Activated gamma-delta T cell (primary cell): Measurements from ENCODE around the gene NUP160.
"Not testable (repeated sequence)": the region's sequence is repeated elsewhere in the genome, so short reads cannot be mapped to it uniquely, and the experiment has no call there.

ENCODE experiments used
- DNase-seq: peaks from one replicate; lab custom pipeline; 2025; lab: John Stamatoyannopoulos, UW

NUP160 gene

GRCh38 chr11:47861728-47862127 is 13.6 kb upstream of the NUP160 start:
- DNase-seq, result no peak

GRCh38 chr11:47860536-47860935 is 12.4 kb upstream of the NUP160 start:
- no peak for DNase-seq

- DNase-seq, result no peak
Observed at GRCh38 chr11:47857892-47858543, 9.9 kb upstream of the NUP160 start.

GRCh38 chr11:47857485-47857884 is 9.3 kb upstream of the NUP160 start:
- DNase-seq, result no peak

- DNase-seq, result no peak
Observed at GRCh38 chr11:47856186-47856585, 8.0 kb upstream of the NUP160 start.

GRCh38 chr11:47854667-47855066 is 6.5 kb upstream of the NUP160 start:
- DNase-seq, result no peak

- no peak for DNase-seq
Observed at GRCh38 chr11:47852053-47852452, 3.9 kb upstream of the NUP160 start.

- no peak for DNase-seq
Observed at GRCh38 chr11:47850337-47850736, 2.2 kb upstream of the NUP160 start.

- DNase-seq, result no peak
Observed at GRCh38 chr11:47848700-47849155, 578 bp upstream of the NUP160 start.

GRCh38 chr11:47847537-47847891 is 636 bp downstream of the NUP160 start:
- DNase-seq, result no peak

- DNase-seq, result no peak
Observed at GRCh38 chr11:47846998-47847397, 1.2 kb downstream of the NUP160 start.

GRCh38 chr11:47843361-47844055 is 4.6 kb downstream of the NUP160 start:
- no peak for DNase-seq

GRCh38 chr11:47842749-47843148 is 5.4 kb downstream of the NUP160 start:
- no peak for DNase-seq

GRCh38 chr11:47837929-47838328 is 10.2 kb downstream of the NUP160 start:
- DNase-seq, result no peak

GRCh38 chr11:47837292-47837691 is 10.9 kb downstream of the NUP160 start:
- no peak for DNase-seq

GRCh38 chr11:47830013-47830412 is 18.1 kb downstream of the NUP160 start:
- DNase-seq, result not testable (repeated sequence)

- no peak for DNase-seq
Observed at GRCh38 chr11:47828284-47828683, 19.9 kb downstream of the NUP160 start.

GRCh38 chr11:47822664-47823063 is 25.5 kb downstream of the NUP160 start:
- DNase-seq, result not testable (repeated sequence)

- no peak for DNase-seq
Observed at GRCh38 chr11:47819743-47820142, 28.4 kb downstream of the NUP160 start.

- DNase-seq, result no peak
Observed at GRCh38 chr11:47800759-47801158, 47.4 kb downstream of the NUP160 start.

GRCh38 chr11:47797633-47798032 is 50.5 kb downstream of the NUP160 start:
- no peak for DNase-seq

- DNase-seq, result no peak
Observed at GRCh38 chr11:47791774-47792430, 56.2 kb downstream of the NUP160 start.

- not testable (repeated sequence) for DNase-seq
Observed at GRCh38 chr11:47790017-47790416, 58.1 kb downstream of the NUP160 start.
